Prostate gland (tissue), 2 donors: ENCODE measurements around the gene STXBP3. TPM values are rescaled to one million over a fixed set of nuclear protein-coding genes. Genes with fewer than 3 reads are reported as not detected.

Source experiments
- DNase-seq: peaks from one replicate; pipeline ENCODE4 v3.0.0-alpha.2; 2019; ENCODE audit warnings: low spot score
- H3K27ac ChIP-seq, 2 donors: fragments of 200-600 bp; sonication (generic); 2 replicates each; pipeline ENCODE4 v1.5.1; 2017 to 2019
- H3K27me3 ChIP-seq: fragments of 200-600 bp; sonication (generic); replicated peaks from 2 replicates; pipeline ENCODE4 v1.5.1; 2019; ENCODE audit not compliant: insufficient read depth
- H3K36me3 ChIP-seq, 2 donors: fragments of 200-600 bp; sonication (generic); 1 replicate in 1 of 2; 2 replicates in 1 of 2; pipeline versions ENCODE4 v1.5.1 to v1.8.1; 2017 to 2019
- H3K4me1 ChIP-seq: fragments of 200-600 bp; sonication (generic); replicated peaks from 2 replicates; pipeline ENCODE4 v1.5.1; 2019
- H3K4me3 ChIP-seq, 2 donors: fragments of 200-600 bp; sonication (generic); 2 replicates each; pipeline ENCODE4 v1.5.1; 2017 to 2019
- H3K9me3 ChIP-seq: fragments of 200-600 bp; sonication (generic); 2 replicates; pipeline ENCODE4 v1.5.1; 2017
- CTCF ChIP-seq, 4 experiments: fragments of 200-600 bp in 2 of 4; fragments of 450-650 bp in 2 of 4; sonication (generic) in 2 of 4; IDR thresholded peaks; 1 replicate in 3 of 4; 2 replicates in 1 of 4; pipeline ENCODE4 v1.5.1; 2016 to 2019; ENCODE audit warnings: antibody characterized with exemption in 4 of 4, mild to moderate bottlenecking in 2 of 4, moderate library complexity in 2 of 4
- POLR2A ChIP-seq: fragments of 450-650 bp; IDR thresholded peaks from one replicate; pipeline ENCODE4 v1.6.1; 2016; ENCODE audit warnings: antibody characterized with exemption, mild to moderate bottlenecking
- POLR2AphosphoS5 ChIP-seq: sonication (generic); formaldehyde crosslinking; IDR thresholded peaks from one replicate; pipeline ENCODE4 v1.6.1; 2017; ENCODE audit warnings: antibody characterized with exemption
- WGBS: methylation state at CpG from one replicate; pipeline ENCODE4 v1.1.5; 2018; 5-methylcytosine and 5-hydroxymethylcytosine counted together
- intact Hi-C: fragments of 100-400 bp; cut with DNase I; formaldehyde crosslinking; loops from one replicate; pipeline ENCODE4 v1.14.2; 2022
- total RNA-seq, 2 donors: library from RNA; depleted of rRNA; stranded (reverse); fragments of >200 nt; gene quantifications; one replicate each; pipeline ENCODE4 v1.1.0, GENCODE V29; 2016

The STXBP3 gene
- total RNA-seq, 2 donors from 2014 or later, result 41.1 to 55.4 TPM

GRCh38 chr1:108703939-108704338 is 42.5 kb upstream of the STXBP3 start:
- WGBS, result 47% methylated on average over 6 of the region's 6 CpGs
- intact Hi-C loops, result no loop called here
- Histone ChIP-seq H3K27ac (no peak overlapping the region), H3K27me3 (no peaks in the 10 kb centered on the region), H3K4me1 (peaks cover 5% of the 10 kb centered on the region), H3K4me3 (no peak overlapping the region), H3K9me3 (no peaks in the 10 kb centered on the region), H3K36me3 (no peaks in the 10 kb centered on the region)
- no peak for DNase-seq
- no peak for TF ChIP-seq CTCF (IDR thresholded peaks at IDR 0.05)
- TF ChIP-seq POLR2A, result no peak
- no peak for TF ChIP-seq POLR2AphosphoS5

GRCh38 chr1:108704496-108704895 is 42.0 kb upstream of the STXBP3 start:
- H3K4me1 ChIP-seq, result peaks cover 5% of the 10 kb centered on the region
- no peak overlapping the region for H3K27ac ChIP-seq
- no peak overlapping the region for H3K4me3 ChIP-seq
- intact Hi-C loops, result no loop called here
- H3K9me3 ChIP-seq, result no peaks in the 10 kb centered on the region
- no peaks in the 10 kb centered on the region for H3K27me3 ChIP-seq
- TF ChIP-seq CTCF (IDR thresholded peaks at IDR 0.05) (no peak), POLR2AphosphoS5 (peak; percentile 8)
- no peaks in the 10 kb centered on the region for H3K36me3 ChIP-seq
- 25% methylated on average over 2 of the region's 2 CpGs for WGBS
- no peak for DNase-seq

- Histone ChIP-seq H3K27me3 (no peaks in the 10 kb centered on the region), H3K27ac (no peak overlapping the region), H3K4me1 (peaks cover 5% of the 10 kb centered on the region), H3K4me3 (no peak overlapping the region), H3K36me3 (no peaks in the 10 kb centered on the region), H3K9me3 (no peaks in the 10 kb centered on the region)
- 96% methylated on average over 3 of the region's 3 CpGs for WGBS
- TF ChIP-seq POLR2A (no peak), CTCF (IDR thresholded peaks at IDR 0.05) (no peak), POLR2AphosphoS5 (no peak)
- no peak for DNase-seq
- intact Hi-C loops, result no loop called here
Observed at GRCh38 chr1:108706643-108707042, 39.8 kb upstream of the STXBP3 start.

GRCh38 chr1:108708691-108709660 is 37.5 kb upstream of the STXBP3 start:
- TF ChIP-seq POLR2A (no peak), POLR2AphosphoS5 (no peak), CTCF (IDR thresholded peaks at IDR 0.05) (no peak)
- Histone ChIP-seq H3K27ac (no peak overlapping the region), H3K9me3 (no peaks in the 10 kb centered on the region), H3K36me3 (no peaks in the 10 kb centered on the region), H3K27me3 (no peaks in the 10 kb centered on the region), H3K4me1 (peaks cover 5% of the 10 kb centered on the region), H3K4me3 (no peak overlapping the region)
- intact Hi-C loops, result no loop called here
- 74% methylated on average over 7 of the region's 7 CpGs for WGBS
- DNase-seq, result no peak
